Measurements from ENCODE around the gene PAPSS1.
"Not testable (repeated sequence)": the region's sequence is repeated elsewhere in the genome, so short reads cannot be mapped to it uniquely, and the experiment has no call there.

GRCh38 chr4:107723331-107723730 lies 3.3 kb upstream of the PAPSS1 start:
- TF ChIP-seq CTCF (IDR thresholded peaks at IDR 0.05; ENCODE audit: insufficient read depth, low read length); GABPA (IDR thresholded peaks at IDR 0.05; ENCODE audit: low read depth); POLR2AphosphoS5 (IDR thresholded peaks at IDR 0.05; ENCODE audit: low read depth): not testable (repeated sequence)
